HTERT RPE-1 (cell line): ENCODE measurements around the gene OSGIN1.

Experiments
- in situ Hi-C: fragments of 300-500 bp; cut with MboI; formaldehyde crosslinking; loops from 4 replicates; pipeline ENCODE4 v1.14.3; 2020; ENCODE audit warnings: low sequenced_read_pairs

The OSGIN1 gene, protein sequence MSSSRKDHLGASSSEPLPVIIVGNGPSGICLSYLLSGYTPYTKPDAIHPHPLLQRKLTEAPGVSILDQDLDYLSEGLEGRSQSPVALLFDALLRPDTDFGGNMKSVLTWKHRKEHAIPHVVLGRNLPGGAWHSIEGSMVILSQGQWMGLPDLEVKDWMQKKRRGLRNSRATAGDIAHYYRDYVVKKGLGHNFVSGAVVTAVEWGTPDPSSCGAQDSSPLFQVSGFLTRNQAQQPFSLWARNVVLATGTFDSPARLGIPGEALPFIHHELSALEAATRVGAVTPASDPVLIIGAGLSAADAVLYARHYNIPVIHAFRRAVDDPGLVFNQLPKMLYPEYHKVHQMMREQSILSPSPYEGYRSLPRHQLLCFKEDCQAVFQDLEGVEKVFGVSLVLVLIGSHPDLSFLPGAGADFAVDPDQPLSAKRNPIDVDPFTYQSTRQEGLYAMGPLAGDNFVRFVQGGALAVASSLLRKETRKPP

DNA sequence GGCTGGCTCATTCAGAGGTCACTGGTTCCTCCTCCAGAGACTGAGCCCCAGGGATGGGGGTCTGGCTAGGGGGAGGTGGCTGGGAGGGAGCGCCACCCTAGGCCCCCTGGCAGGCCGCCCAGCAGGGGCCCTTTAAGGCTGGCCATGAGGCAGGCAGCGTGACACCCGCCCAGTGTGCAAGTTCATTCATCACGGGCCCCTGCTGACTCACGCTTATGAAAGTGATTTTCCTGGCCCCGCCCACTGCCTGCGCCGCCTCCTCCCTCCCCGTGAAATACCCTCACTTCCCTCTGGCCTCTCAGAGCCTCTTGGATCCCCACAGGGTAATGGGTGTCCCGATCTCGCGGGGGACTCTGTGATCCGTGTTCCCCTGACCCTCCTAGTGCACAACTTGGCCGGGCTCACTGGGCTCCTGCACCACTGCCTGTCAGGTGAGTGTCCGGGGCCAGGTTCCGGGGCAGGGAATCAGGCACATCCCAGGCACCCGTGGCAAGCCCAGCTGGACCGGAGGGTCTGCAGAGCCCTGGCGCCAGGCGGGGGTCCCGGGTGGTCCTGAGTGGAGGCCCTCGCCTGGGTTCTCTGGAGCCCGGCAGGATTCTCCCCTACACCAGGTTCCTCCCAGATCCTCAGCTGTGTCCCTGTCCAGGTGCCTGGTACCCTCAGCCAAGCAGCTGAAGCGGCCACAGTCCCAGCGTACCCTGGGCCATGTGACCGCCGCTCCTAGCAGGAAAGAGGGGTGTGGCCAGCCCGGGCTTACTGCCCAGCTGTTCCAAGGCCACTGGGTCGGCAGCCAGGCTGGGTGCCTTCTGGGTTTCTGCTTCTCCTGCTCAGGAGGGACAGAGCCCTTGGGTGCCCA lies at the start of gene OSGIN1:
TSS of gene OSGIN1 (plus strand) at position 301 of the 856 bp plus-strand sequence. CDS start 4,432 bp downstream, outside the sequence.
- in situ Hi-C loops = loop anchor here (25.0 kb wide), 1 partner anchor 109 kb away; no protein-coding TSS in a partner anchor

DNA sequence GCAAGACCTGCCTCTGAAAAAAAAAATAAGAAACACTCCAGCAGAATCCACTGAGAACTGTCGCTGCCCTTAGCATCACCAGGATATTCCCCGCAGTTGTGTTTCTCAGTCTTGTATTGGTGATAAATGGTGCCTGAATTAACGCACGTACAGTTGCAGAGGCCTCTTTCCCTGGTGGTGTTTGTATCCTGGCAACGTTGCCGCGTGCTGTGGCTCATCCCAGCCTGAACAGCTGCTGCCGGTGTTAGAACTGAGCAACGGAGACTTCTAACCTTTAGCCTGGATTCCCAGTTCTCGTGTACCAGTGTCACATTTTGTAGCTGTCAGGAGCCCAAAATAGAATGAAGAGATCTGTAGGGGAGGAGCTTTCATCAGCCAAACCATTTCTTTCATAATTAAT lies 49.3 kb upstream of the OSGIN1 start:
- in situ Hi-C loops = no loop called here

- in situ Hi-C loops = no loop called here
Observed at GRCh38 chr16:83906683-83907082, 46.4 kb upstream of the OSGIN1 start.

- in situ Hi-C loops = no loop called here
Observed at GRCh38 chr16:83907111-83907510, 45.9 kb upstream of the OSGIN1 start.

- in situ Hi-C loops = no loop called here
Observed at GRCh38 chr16:83907631-83908250, 45.3 kb upstream of the OSGIN1 start.

GRCh38 chr16:83908798-83909197 lies 44.2 kb upstream of the OSGIN1 start:
- in situ Hi-C loops = no loop called here

DNA sequence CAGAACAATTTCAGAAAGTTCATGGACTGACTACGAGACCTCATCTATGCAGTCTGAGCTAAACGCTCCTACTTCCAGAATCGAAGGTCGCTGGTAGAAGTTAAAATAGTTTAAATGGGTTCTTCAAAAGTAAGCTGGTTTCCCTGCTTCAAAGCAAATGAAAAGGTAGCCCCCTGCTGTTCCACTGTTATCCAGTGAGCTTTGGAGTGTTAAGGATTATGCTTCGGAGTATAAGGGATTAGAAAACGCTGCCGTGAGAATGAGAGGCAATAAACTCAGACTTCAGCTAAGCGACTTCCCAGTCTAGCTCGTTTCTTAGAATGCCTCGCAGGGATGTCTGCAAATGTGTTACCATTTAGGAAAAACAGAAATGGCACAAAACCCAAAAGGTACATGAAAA lies 41.8 kb upstream of the OSGIN1 start:
- in situ Hi-C loops = no loop called here

DNA sequence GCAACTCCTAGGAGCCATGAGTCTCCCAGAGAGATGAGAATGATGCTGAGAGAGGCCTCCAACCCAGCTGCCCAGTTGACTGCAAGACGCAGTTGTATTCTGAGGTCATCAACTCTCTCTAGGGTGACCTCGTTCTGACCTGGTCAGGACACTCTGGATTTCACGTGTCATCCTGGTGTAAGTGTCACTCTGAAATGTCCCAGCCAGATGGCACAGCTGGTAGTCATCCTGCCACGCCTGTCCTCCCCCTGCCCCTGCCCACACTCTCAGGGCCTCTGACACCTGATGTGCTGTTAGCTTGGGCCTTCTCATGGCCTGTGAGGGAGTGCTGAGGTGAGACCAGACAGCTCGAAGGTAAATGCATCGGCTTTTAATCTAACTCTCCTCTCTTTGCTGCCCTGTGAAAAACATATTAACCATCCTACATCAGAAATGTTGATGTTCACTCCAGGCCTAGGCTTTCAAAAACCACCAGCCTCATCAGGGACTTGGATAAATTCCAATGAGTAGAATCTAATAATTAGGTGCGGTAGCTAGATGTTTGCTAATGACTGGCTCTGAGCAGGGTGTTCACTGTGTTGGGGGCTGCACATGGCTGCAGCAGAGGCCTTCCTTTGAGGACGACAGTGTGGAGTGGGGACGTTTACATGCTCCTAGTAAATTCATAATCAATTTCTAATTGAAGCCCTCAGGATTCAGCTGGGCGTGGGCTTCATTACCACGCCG lies 40.4 kb upstream of the OSGIN1 start:
- in situ Hi-C loops = no loop called here

GRCh38 chr16:83913245-83913633 lies 39.8 kb upstream of the OSGIN1 start:
- in situ Hi-C loops = no loop called here

- in situ Hi-C loops = no loop called here
Observed at GRCh38 chr16:83914091-83914710, 38.8 kb upstream of the OSGIN1 start.

GRCh38 chr16:83915081-83915480 lies 38.0 kb upstream of the OSGIN1 start:
- in situ Hi-C loops = no loop called here

- in situ Hi-C loops = no loop called here
Observed at GRCh38 chr16:83915491-83915890, 37.5 kb upstream of the OSGIN1 start.

DNA sequence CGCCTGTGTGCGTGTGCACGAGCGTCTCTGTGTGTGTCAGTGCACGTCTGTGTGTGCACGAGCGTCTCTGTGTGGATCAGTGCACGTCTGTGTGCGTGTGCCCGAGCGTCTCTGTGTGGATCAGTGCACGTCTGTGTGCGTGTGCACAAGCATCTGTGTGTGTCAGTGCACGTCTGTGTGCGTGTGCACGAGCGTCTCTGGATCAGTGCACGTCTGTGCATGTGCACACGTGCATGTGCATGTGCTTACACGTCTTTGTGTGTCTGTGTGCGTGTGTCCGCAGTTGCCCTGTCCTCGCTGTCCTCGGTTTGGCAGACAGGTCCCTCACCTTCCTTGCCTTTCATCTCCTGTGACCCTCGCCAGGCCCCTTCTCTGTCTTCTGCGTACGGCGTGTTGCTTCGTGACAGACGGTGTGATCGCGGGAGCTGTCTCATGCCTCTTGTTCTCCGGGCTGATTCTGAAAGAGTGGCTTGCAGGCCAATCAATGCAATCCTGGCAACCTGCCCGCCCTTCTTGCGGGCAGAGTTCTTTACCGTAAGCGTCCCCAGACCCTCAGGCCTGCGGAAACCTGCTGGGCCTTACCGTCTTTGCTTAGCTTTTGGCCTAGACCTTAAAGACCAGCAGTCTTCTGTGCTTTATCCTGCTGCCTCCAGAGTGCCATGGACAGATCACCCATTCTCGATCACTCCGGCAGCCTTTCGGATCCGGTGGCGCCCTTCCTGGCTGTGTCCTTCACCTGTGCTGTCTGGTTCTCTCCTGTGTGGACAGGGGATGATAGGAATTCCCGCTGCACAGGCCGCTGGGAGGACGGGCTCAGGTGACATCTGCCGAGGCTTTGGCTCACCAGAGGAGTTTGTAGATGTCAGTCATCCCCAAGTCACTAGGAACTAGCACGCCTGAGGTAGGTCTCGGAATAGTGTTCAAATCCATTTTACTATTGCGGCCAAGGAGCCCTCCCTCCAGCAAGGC lies 35.6 kb upstream of the OSGIN1 start:
- in situ Hi-C loops = no loop called here

- in situ Hi-C loops = no loop called here
Observed at GRCh38 chr16:83920894-83921491, 32.0 kb upstream of the OSGIN1 start.

GRCh38 chr16:83923581-83924365 lies 29.3 kb upstream of the OSGIN1 start:
- in situ Hi-C loops = no loop called here

GRCh38 chr16:83924686-83925085 lies 28.4 kb upstream of the OSGIN1 start:
- in situ Hi-C loops = no loop called here

DNA sequence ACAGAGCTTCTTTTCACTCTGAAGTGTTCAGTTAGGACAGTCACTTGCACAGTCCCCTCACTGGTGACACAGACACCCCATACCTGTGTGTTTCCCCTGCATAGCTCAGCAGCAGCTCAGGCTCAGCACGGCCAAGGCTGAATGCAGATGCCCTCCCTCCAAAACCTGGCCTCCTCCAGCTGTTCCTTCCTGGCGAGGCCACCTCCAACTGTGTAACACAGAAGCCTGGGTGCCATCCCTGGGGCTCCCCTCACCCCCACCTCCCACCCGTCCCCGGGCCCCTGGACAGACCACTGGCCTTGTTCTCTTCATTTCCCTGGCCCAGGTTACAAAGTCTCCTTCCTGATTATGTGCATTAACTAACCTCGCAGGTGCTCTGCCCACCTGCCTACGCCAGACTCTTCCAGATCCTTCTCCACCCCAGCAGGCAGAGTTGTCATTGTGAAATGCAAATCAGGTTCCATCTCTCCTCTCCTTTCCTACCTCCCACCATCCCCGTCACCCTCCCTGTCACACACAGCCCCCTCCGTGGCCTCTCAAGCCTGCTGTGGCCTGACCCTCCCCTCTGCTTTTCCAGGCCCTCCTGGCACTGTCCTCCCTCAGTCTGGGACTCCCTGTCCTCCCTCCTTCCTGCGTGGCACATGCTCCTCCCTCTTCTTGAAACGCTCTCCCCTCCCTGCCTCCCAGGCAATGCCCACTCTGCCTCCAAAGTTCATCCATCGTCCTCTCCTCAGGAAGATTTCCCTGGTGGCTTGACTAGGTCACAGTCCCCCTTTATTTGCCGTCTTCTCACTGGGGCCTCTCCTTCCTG lies 27.7 kb upstream of the OSGIN1 start:
- in situ Hi-C loops = no loop called here
